T-helper 17 cell (primary cell): Measurements from ENCODE around the gene RNF126. TPM values are rescaled to one million over a fixed set of nuclear protein-coding genes. Genes with fewer than 3 reads are reported as not detected.

Experiments
- ATAC-seq: fragments of 150-1000 bp; cut with Tn5 transposase; 2 replicates; pipeline ENCODE4 v1.10.0; 2021; ENCODE audit warnings: mild to moderate bottlenecking, moderate library complexity
- DNase-seq, 3 donors: peaks; one replicate each; pipeline versions ENCODE4 v3.0.0 to v3.0.0-alpha.2; 2020 to 2021
- H3K9me3 ChIP-seq: one replicate; pipeline ENCODE4 v1.7.0; 2013; ENCODE audit warnings: low read length, mild to moderate bottlenecking; ENCODE audit not compliant: control insufficient read depth, poor library complexity, severe bottlenecking
- H3K27ac Mint-ChIP-seq: one replicate; pipeline ENCODE4 v1.8.0; 2022; ENCODE audit warnings: mild to moderate bottlenecking, moderate library complexity, mixed read lengths
- H3K27me3 Mint-ChIP-seq: one replicate; pipeline ENCODE4 v1.8.0; 2022; ENCODE audit warnings: mixed read lengths
- H3K36me3 Mint-ChIP-seq: one replicate; pipeline ENCODE4 v1.8.0; 2022; ENCODE audit warnings: low read depth, mixed read lengths
- H3K4me1 Mint-ChIP-seq: one replicate; pipeline ENCODE4 v1.8.0; 2022; ENCODE audit warnings: mild to moderate bottlenecking, mixed read lengths
- H3K4me3 Mint-ChIP-seq: one replicate; pipeline ENCODE4 v1.8.0; 2022; ENCODE audit warnings: mild to moderate bottlenecking, moderate library complexity, mixed read lengths
- total RNA-seq, 4 donors: library from RNA in 2 of 4; stranded (reverse) in 2 of 4; gene quantifications; one replicate each; pipeline ENCODE4 v1.2.3 and lab custom pipeline; 2022 to 2026

The RNF126 gene
- total RNA-seq, 2 donors from 2014 or later = 105 to 126 TPM

DNA sequence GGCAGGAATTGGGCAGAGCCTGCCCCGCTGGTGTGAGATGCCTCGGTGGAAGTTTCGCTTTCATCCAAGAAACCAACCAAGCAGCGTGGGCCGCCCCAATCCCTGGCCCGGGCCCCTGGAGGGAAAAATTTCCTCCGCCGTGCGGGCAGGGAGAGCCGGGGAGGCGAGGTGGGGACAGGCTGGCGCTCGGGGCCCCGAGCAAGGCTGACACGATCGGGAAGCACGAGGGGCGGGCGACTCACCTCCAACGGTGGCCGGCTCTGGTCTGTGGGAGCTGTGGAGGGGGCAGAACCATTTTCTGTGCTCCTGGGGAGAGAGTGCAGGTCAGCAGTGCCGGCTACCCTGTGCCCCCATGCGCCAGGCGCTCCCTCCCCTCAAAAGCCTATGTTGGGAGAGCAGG, 11.0 kb downstream of the RNF126 start:
- DNase-seq (no peak), ATAC-seq (no peak)
- Mint-ChIP-seq H3K4me3 (no peak overlapping the region), H3K27ac (no peak overlapping the region), H3K36me3 (no peaks in the 10 kb centered on the region), H3K4me1 (peaks cover 24% of the 10 kb centered on the region), H3K27me3 (no peaks in the 10 kb centered on the region)
- H3K9me3 ChIP-seq = no peaks in the 10 kb centered on the region

DNA sequence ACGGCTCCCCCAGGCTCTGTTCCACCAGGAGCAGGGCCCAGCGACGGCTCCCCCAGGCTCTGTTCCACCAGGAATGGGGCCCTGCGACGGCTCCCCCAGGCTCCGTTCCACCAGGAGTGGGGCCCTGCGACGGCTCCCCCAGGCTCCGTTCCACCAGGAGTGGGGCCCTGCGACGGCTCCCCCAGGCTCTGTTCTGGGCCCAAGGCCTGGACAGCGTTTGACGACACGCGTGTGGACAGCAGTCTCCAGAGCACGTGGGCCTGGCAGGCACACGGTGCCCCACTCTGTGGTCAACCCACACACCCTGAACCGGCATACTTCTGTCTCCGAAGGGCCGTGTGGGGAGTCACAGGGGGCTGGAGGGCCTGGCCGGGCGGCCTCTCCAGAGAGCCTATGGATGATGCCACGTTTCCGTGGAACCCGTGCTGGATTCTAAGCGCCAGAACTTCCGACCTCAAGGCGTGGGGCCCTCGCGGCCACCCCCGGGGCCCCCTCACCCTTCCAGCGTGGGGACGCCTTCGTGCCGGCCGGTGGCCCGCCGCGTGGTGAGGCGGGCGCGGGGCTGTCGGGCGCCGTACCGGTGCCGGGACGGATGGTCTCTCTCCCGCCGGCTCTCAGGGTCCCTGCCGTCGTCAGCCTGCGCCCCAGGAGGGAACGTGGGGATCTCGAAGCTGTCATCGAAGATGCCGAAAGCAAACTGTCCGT, 11.7 kb downstream of the RNF126 start:
- Mint-ChIP-seq H3K27ac (no peak overlapping the region), H3K27me3 (no peaks in the 10 kb centered on the region), H3K4me3 (no peak overlapping the region), H3K36me3 (no peaks in the 10 kb centered on the region), H3K4me1 (peaks cover 21% of the 10 kb centered on the region)
- ATAC-seq (no peak), DNase-seq (no peak)
- H3K9me3 ChIP-seq = no peaks in the 10 kb centered on the region

DNA sequence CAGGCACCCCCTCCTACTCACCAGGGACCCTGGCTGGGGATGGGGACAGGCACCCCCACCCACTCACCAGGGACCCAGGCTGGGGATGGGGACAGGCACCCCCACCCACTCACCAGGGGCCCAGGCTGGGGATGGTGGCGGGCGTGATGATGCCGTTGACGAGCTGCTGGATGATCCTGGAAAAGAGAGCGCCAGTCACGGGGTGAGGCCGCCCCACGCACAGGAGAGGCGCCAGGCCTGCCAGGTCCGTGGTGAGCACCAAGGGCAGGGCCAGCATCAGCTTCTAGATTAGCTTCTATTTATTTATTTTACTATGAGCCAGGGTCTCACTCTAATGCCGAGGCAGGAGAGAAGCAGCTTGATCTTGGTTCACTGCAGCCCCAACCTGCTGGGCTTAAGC, 12.9 kb downstream of the RNF126 start:
- DNase-seq = no peak
- Mint-ChIP-seq H3K4me3 (no peak overlapping the region), H3K27me3 (no peaks in the 10 kb centered on the region), H3K36me3 (no peaks in the 10 kb centered on the region), H3K27ac (no peak overlapping the region), H3K4me1 (peaks cover 13% of the 10 kb centered on the region)
- no peak for ATAC-seq
- no peaks in the 10 kb centered on the region for H3K9me3 ChIP-seq

DNA sequence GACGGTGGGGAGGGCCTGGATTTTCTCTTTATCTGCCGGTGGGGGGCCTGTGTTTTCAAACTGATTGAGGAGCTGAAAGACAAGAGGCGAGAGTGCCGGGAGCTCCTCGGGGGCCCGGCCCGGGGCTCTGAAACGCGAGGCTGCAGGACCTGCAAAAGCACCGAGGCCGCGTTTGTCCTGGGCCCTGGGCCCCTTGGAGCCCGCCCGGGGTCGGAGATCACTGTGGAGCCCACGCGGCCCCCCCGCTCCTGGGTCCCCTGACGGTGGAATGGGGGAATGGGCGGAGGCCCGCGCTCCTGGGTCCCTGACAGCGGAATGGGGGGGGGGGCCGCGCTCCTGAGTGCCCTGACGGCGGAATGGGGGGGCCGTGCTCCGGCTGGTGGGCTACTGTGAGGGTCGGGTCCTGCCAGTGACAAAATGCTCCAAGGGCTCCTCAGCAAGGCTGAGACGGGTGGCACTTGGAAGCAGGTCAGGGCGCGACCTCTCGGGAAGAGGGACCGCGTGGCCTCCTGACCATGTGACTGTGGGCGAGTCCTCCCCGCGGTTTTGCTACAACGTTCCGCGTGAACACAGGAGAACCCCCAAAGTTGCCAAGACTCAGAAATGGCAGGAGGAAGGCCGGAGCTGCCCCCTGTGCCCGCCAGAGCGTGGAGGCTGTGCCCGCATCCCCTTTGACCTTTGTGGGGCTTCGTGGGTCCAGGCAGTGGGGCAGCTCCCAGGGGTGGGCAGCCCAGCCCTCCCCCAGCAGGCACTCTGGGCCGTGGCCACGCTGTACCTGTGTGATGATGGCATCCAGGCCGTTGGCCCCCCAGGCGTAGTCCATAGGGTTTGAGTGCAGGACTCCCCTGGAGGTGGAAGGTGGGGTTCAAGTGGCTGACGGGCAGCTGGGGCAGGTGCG, 13.9 kb downstream of the RNF126 start:
- no peak for ATAC-seq
- Mint-ChIP-seq H3K36me3 (no peaks in the 10 kb centered on the region), H3K4me3 (no peak overlapping the region)

DNA sequence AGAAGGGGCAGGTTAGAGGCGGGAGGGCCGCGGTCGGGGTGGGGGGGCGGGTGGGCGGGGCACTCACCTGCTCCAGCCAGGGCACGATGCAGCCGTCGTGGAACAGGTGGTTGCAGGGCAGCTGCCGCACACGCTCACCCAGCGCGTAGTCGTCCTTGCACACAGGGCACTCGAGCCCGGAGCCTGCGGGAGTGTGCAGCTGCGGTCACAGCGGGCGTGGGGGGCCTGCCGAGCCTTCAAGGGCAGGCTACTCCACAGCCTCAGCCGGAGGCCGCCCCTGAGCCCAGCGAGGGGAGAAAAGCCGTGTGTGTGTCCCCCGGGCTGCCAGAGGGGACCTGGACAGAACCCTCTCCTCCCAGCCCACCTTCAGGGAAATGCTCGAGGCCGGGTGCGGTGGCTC, 14.7 kb downstream of the RNF126 start:
- H3K4me1 Mint-ChIP-seq = peaks cover 2% of the 10 kb centered on the region
- no peaks in the 10 kb centered on the region for H3K27me3 Mint-ChIP-seq
- no peaks in the 10 kb centered on the region for H3K9me3 ChIP-seq
- DNase-seq (no peak), ATAC-seq (no peak)
- no peak overlapping the region for H3K4me3 Mint-ChIP-seq
- H3K27ac Mint-ChIP-seq = no peak overlapping the region
- H3K36me3 Mint-ChIP-seq = no peaks in the 10 kb centered on the region

More for the DNA sequence above, 13.9 kb downstream of the RNF126 start:
- Mint-ChIP-seq H3K27me3 (no peaks in the 10 kb centered on the region), H3K27ac (no peak overlapping the region), H3K4me1 (peaks cover 7% of the 10 kb centered on the region)
- no peaks in the 10 kb centered on the region for H3K9me3 ChIP-seq
- no peak for DNase-seq

DNA sequence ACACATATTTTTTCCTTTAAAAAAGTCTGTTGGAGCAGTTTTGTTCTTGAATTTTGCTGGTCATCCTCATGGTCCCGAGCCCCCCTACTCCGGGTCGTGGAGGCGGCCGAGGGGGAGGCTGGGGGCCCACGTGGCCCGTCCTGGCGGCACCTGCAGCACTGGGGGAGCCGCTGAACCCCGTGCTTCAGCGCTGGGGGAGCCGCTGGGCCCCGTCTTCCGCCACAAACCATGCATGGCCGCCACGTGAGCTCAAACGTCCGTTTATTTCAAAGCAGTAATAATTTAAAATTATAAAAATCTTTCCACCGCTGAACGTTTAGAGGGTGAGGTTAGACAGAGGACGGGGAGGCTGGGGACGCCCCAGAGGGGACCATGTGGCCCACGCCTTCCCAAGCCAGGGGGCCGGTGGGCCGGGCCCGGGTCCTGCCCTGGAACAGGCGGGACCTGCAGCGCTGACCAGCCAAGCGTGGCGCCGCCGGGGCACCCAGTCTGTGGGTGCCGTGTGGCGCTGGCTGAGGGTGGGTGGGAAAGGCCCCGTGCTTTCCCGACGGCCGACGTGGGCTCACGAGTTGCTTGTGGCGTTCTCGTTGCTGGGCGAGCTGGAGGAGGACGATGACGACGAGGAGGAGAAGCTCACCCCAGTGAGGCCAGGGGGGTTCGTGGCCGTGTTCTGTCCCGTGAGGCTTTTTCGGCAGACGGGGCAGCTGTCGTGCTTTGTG, 15.3 kb downstream of the RNF126 start:
- no peak for ATAC-seq

DNA sequence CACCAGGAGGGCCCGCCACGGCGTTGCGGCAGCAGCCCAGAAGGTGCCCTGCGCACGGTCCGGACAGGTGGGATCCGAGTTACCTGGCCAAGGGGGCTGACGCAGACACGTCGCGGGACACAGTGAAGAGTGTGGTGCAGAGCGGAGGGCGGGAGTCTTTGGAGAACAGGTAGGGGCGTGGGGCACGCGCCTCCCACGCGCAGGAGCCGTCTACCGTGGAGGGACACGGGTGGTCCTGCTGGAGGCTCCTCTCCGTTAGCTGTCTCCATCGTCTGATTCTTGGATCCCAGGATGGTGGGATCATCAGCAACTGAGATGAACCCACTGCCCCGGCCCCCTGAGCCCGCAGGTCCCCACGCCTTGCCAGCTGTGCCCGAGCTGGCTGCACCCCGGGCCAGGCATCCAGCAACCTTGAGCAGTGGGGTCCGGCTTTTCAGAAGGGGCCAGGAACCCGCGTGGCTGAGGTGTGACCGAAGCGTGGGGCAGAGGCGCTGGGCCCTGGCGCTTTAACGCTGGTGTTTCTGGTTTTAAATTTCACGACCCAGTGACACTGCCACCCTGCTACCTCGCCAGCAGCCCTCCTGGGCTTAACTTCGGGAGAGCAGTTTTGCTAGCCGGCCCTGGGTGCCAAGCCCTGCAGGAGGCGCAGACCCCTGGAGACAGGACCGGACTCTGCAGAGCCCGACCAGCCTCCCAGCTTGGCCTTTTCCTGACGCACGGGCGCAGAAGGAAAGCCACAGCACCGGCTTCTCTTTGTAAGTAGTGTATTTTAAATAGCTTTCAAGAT, 16.0 kb downstream of the RNF126 start:
- Mint-ChIP-seq H3K27me3 (no peaks in the 10 kb centered on the region), H3K4me3 (no peak overlapping the region), H3K4me1 (peaks cover 2% of the 10 kb centered on the region), H3K27ac (no peak overlapping the region), H3K36me3 (no peaks in the 10 kb centered on the region)
- no peaks in the 10 kb centered on the region for H3K9me3 ChIP-seq
- DNase-seq (no peak), ATAC-seq (no peak)

More for the DNA sequence above, 15.3 kb downstream of the RNF126 start:
- H3K27ac Mint-ChIP-seq = no peak overlapping the region
- no peaks in the 10 kb centered on the region for H3K27me3 Mint-ChIP-seq
- H3K4me1 Mint-ChIP-seq = peaks cover 2% of the 10 kb centered on the region
- no peak for DNase-seq
- H3K4me3 Mint-ChIP-seq = no peak overlapping the region
- H3K9me3 ChIP-seq = no peaks in the 10 kb centered on the region
- H3K36me3 Mint-ChIP-seq = no peaks in the 10 kb centered on the region

DNA sequence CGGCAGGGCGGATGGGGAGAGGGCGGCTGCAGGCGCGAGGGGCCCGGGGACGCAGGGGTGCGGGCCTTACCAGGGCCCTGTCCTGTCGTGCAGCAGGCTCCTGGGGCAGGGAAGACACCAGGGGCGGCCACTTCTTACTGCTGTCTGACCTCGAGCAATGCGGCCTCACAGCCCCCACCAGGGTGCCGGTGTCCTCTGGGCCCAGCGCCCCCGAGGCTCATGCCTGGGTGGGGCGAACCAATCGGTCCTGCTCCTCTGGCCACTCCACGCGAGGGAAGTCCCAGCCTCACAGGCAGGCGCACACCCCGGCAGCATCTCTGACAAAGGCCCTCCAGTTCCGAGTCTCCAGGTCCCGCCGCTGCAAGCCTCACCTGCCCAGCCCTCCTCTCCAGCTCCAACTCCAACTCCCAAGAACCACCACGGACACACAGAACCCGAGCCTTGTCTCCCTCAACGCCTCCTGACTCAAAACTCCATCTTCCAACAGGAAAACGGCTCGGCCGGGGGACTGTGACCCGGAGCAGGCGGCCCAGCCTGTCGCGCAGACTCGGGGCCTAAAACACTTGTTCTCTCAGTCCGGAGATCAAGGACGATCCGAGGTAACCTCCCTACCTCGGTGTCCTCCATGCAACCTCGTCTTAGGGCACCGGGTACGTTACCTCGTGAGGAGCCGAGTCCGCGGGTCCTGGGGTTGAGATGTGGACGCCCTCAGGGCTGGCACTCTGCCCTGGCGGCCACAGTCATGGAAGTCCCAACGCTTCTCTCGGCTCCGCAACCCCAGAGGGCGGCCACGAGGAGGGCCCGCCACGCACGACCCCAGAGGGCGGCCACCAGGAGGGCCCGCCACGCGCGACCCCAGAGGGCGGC, 16.9 kb downstream of the RNF126 start:
- peak overlapping the region; percentile 74 for H3K27ac Mint-ChIP-seq
- no peak overlapping the region for H3K4me3 Mint-ChIP-seq
- DNase-seq (no peak), ATAC-seq (peak; percentile 3)
- H3K9me3 ChIP-seq = no peaks in the 10 kb centered on the region
- H3K36me3 Mint-ChIP-seq = no peaks in the 10 kb centered on the region
- H3K27me3 Mint-ChIP-seq = no peaks in the 10 kb centered on the region
- H3K4me1 Mint-ChIP-seq = peaks cover 2% of the 10 kb centered on the region

DNA sequence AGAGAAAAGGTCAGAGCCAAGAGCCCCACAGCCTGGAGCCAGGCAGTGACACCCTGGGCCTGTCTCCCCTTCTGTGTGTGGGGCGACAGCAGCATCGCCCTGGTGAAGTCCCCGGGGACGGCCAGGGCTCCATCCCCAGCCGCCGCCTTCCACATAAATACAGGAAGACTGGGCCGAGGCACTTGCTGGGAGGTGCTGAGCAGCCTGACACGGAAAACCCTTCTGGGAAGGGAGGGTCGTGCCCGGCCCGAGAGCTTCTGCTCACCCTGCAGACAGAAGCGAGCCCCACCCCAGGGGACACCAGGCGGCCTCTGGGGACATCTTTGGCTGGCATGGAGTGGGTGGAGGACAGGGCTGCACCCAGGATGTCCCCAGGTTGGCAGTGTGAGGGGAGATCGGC, 18.2 kb downstream of the RNF126 start:
- no peaks in the 10 kb centered on the region for H3K9me3 ChIP-seq
- Mint-ChIP-seq H3K27me3 (no peaks in the 10 kb centered on the region), H3K4me1 (peaks cover 2% of the 10 kb centered on the region), H3K4me3 (no peak overlapping the region), H3K27ac (no peak overlapping the region), H3K36me3 (no peaks in the 10 kb centered on the region)
- no peak for DNase-seq
- ATAC-seq = no peak

DNA sequence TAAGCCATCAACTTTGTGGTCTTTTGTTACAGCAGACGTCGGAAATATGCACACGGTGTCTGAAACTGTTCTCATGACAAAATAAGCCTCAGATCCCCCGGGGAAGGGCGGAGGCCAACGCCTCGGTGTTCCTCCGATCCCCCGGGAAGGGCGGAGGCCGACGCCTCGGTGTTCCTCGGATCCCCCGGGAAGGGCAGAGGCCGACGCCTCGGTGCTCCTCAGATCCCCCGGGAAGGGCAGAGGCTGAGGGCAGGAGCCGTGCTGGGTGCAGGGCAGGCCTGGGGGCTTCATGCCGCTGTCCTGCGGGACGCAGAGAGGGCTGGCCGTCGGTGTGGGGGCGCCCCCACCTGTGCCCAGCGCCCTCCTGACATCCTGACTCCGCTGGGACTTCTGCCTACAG, 18.7 kb downstream of the RNF126 start:
- no peaks in the 10 kb centered on the region for H3K9me3 ChIP-seq
- no peaks in the 10 kb centered on the region for H3K36me3 Mint-ChIP-seq
- peaks cover 3% of the 10 kb centered on the region for H3K4me1 Mint-ChIP-seq
- H3K27ac Mint-ChIP-seq = peak overlapping the region; percentile 49
- no peak for DNase-seq
- no peak for ATAC-seq
- H3K4me3 Mint-ChIP-seq = no peak overlapping the region
- no peaks in the 10 kb centered on the region for H3K27me3 Mint-ChIP-seq

DNA sequence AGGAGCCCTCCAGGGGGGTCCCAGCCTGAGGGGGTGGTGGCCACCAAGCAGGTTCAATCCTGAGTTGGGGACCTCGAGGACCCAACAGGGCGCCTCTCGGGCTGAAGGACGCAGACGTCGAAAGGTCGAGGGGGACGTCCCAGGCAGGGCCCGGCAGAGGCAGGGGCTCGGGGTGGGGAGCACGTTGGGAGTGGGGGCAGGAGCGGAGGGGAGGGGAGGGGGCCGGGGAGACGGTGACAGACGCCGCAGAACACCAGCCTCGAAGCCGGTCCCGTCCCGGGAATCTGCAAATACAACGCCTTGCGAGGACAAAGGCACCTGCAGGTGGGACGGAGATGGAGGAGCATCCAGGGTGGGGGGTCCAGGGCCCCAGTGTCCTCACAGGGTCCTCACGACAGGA, 19.3 kb downstream of the RNF126 start:
- no peaks in the 10 kb centered on the region for H3K36me3 Mint-ChIP-seq
- H3K27ac Mint-ChIP-seq = peak overlapping the region; percentile 49
- DNase-seq (no peak), ATAC-seq (no peak)
- H3K27me3 Mint-ChIP-seq = no peaks in the 10 kb centered on the region
- H3K4me3 Mint-ChIP-seq = no peak overlapping the region
- no peaks in the 10 kb centered on the region for H3K9me3 ChIP-seq
- H3K4me1 Mint-ChIP-seq = peaks cover 8% of the 10 kb centered on the region
